Trophoblast cell (in vitro differentiated cells and primary cell): Measurements from ENCODE around the gene PDE4D.

ENCODE experiments used
- DNase-seq, 2 donors: peaks; one replicate each; pipeline ENCODE4 v3.0.0-alpha.2; 2016
- H2AFZ ChIP-seq: 2 replicates; pipeline ENCODE4 v1.6.1; 2013; ENCODE audit warnings: low read length, moderate library complexity, mild to moderate bottlenecking; ENCODE audit not compliant: insufficient read depth, poor library complexity
- H2AK5ac ChIP-seq: 2 replicates; pipeline ENCODE4 v1.6.1; 2013; ENCODE audit warnings: mild to moderate bottlenecking, low read length
- H2BK120ac ChIP-seq: 2 replicates; pipeline ENCODE4 v1.6.1; 2013; ENCODE audit warnings: low read length, mild to moderate bottlenecking, moderate library complexity; ENCODE audit not compliant: insufficient read depth, poor library complexity
- H2BK12ac ChIP-seq: 2 replicates; pipeline ENCODE4 v1.6.1; 2013; ENCODE audit warnings: mild to moderate bottlenecking, low read length, moderate library complexity
- H2BK5ac ChIP-seq: 2 replicates; pipeline ENCODE4 v1.6.1; 2013; ENCODE audit warnings: low read length, low read depth, moderate library complexity, mild to moderate bottlenecking; ENCODE audit not compliant: poor library complexity
- H3K14ac ChIP-seq: 2 replicates; pipeline ENCODE4 v1.6.1; 2013; ENCODE audit warnings: mild to moderate bottlenecking, low read length
- H3K18ac ChIP-seq: 2 replicates; pipeline ENCODE4 v1.6.1; 2013; ENCODE audit warnings: mild to moderate bottlenecking, low read length
- H3K23ac ChIP-seq: 2 replicates; pipeline ENCODE4 v1.6.1; 2013; ENCODE audit warnings: low read length
- H3K27ac ChIP-seq: 2 replicates; pipeline ENCODE4 v1.5.1; 2013; ENCODE audit warnings: low read depth, mild to moderate bottlenecking, inconsistent platforms, low read length, moderate library complexity
- H3K27me3 ChIP-seq: 2 replicates; pipeline ENCODE4 v1.6.1; 2013; ENCODE audit warnings: inconsistent platforms, mild to moderate bottlenecking, low read length, moderate library complexity; ENCODE audit not compliant: insufficient read depth
- H3K36me3 ChIP-seq, 2 experiments: 1 replicate in 1 of 2; 2 replicates in 1 of 2; pipeline ENCODE4 v1.6.1; 2013; ENCODE audit warnings: low read length in 2 of 2, mild to moderate bottlenecking in 2 of 2, moderate library complexity in 1 of 2; ENCODE audit not compliant: insufficient read depth in 2 of 2, control insufficient read depth in 1 of 2
- H3K4ac ChIP-seq: 2 replicates; pipeline ENCODE4 v1.6.1; 2013; ENCODE audit warnings: low read depth, mild to moderate bottlenecking, low read length, moderate library complexity
- H3K4me1 ChIP-seq, 2 experiments: 1 replicate in 1 of 2; 2 replicates in 1 of 2; pipeline ENCODE4 v1.6.1; 2013; ENCODE audit warnings: low read length in 2 of 2, mild to moderate bottlenecking in 2 of 2, moderate library complexity in 1 of 2; ENCODE audit not compliant: insufficient read depth in 2 of 2, control insufficient read depth in 1 of 2
- H3K4me2 ChIP-seq: 2 replicates; pipeline ENCODE4 v1.6.1; 2013; ENCODE audit warnings: inconsistent platforms, mild to moderate bottlenecking, low read length, moderate library complexity
- H3K4me3 ChIP-seq: 2 replicates; pipeline ENCODE4 v1.5.1; 2013; ENCODE audit warnings: mild to moderate bottlenecking, low read depth, low read length, inconsistent platforms
- H3K79me1 ChIP-seq: one replicate; pipeline ENCODE4 v1.6.1; 2013; ENCODE audit warnings: low read length
- H3K79me2 ChIP-seq: 2 replicates; pipeline ENCODE4 v1.6.1; 2013; ENCODE audit warnings: low read length, mild to moderate bottlenecking; ENCODE audit not compliant: control insufficient read depth, insufficient read depth, poor library complexity
- H3K9ac ChIP-seq: 2 replicates; pipeline ENCODE4 v1.6.1; 2013; ENCODE audit warnings: mild to moderate bottlenecking, low read length
- H3K9me3 ChIP-seq: 2 replicates; pipeline ENCODE4 v1.6.1; 2013; ENCODE audit warnings: low read depth, mild to moderate bottlenecking, control low read depth, inconsistent platforms, low read length; ENCODE audit not compliant: insufficient read depth
- H4K12ac ChIP-seq: 2 replicates; pipeline ENCODE4 v1.6.1; 2013; ENCODE audit warnings: low read depth, mild to moderate bottlenecking, low read length, moderate library complexity
- H4K8ac ChIP-seq: 2 replicates; pipeline ENCODE4 v1.6.1; 2013; ENCODE audit warnings: low read depth, mild to moderate bottlenecking, low read length, moderate library complexity
- H4K91ac ChIP-seq: one replicate; pipeline ENCODE4 v1.6.1; 2013; ENCODE audit warnings: low read depth, mild to moderate bottlenecking, low read length, moderate library complexity
- WGBS: extraction: QIAGEN DNeasy Blood & Tissue Kit; methylation state at CpG from one replicate; pipeline ENCODE4 v1.1.7; 2013; ENCODE audit warnings: missing lambda C conversion rate; ENCODE audit not compliant: insufficient read length, insufficient coverage; ENCODE audit errors: extremely low coverage; 5-methylcytosine and 5-hydroxymethylcytosine counted together

PDE4D gene

DNA sequence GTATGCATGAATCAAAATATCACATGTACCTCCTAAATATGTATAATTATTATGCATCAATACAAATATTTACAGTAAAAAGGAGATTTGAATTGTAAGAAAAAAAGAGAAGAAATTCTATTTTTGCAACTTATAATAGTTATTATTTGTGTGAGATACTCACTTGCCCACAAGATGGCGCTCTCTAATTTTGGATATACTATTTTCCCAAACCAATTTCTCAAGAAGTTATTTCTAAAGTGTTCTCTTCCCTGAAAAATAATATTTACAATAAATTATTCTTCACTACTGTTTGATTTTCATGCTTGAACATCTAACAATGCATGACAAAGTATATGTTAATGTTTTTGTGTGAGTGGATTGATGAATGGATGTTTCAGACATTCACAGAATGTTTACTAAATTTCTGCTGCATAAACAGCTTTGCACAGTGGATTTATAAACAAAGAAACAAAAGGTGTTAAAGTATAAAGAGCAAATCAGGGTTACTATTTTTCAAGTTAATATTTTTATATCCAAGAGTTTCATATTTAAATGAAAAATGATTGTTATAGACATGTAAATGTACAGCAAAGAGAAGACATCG is 503.4 kb downstream of the PDE4D start:
- H3K36me3 ChIP-seq: no peaks in the 10 kb centered on the region
- H3K18ac ChIP-seq: no peak overlapping the region
- no peaks in the 10 kb centered on the region for H3K27me3 ChIP-seq
- H2BK120ac ChIP-seq: no peak overlapping the region
- H3K79me1 ChIP-seq: no peaks in the 10 kb centered on the region
- H3K4me2 ChIP-seq: no peak overlapping the region
- H4K91ac ChIP-seq: no peak overlapping the region
- H3K4me3 ChIP-seq: no peak overlapping the region
- no peak overlapping the region for H3K27ac ChIP-seq
- no peak overlapping the region for H4K12ac ChIP-seq
- no peak overlapping the region for H3K14ac ChIP-seq
- no CpG with 5 or more reads among the region's 2 CpGs for WGBS
- H3K4me1 ChIP-seq: no peaks in the 10 kb centered on the region
- no peaks in the 10 kb centered on the region for H3K9me3 ChIP-seq
- H3K4ac ChIP-seq: no peak overlapping the region
- DNase-seq: peak in 1 of 2 donors; percentile 72
- no peak overlapping the region for H4K8ac ChIP-seq
- H3K9ac ChIP-seq: no peak overlapping the region
- no peak overlapping the region for H2AK5ac ChIP-seq
- H3K23ac ChIP-seq: no peak overlapping the region
- H2BK12ac ChIP-seq: no peak overlapping the region
- no peak overlapping the region for H2AFZ ChIP-seq
- no peak overlapping the region for H2BK5ac ChIP-seq
- H3K79me2 ChIP-seq: no peaks in the 10 kb centered on the region

DNA sequence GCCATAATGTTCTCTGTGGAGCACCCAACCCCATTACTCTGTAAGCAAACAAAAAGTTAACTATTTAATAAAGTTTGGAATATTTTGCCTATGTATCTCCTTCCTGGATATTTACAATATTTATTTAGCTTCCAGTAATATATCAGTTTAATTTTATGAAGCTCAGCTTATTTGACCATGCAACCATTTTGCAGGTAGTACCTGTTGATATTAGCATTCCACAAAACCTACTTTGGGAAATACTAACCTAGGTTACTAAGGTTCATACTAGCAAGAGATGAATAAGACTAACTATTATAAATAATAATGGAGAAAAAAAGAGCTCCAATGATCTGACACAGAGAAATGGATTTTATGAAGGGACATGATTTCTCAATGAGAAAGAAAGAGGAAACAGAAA is 506.4 kb downstream of the PDE4D start:
- Histone ChIP-seq H2BK12ac (no peak overlapping the region), H3K18ac (no peak overlapping the region), H2AK5ac (no peak overlapping the region), H2AFZ (no peak overlapping the region), H4K91ac (no peak overlapping the region), H3K79me2 (no peaks in the 10 kb centered on the region), H4K12ac (no peak overlapping the region), H3K79me1 (no peaks in the 10 kb centered on the region), H3K9ac (no peak overlapping the region), H3K36me3 (no peaks in the 10 kb centered on the region), H2BK120ac (no peak overlapping the region), H3K4me3 (no peak overlapping the region), H3K9me3 (no peaks in the 10 kb centered on the region), H2BK5ac (no peak overlapping the region), H3K14ac (no peak overlapping the region), H3K4me1 (no peaks in the 10 kb centered on the region), H3K27me3 (no peaks in the 10 kb centered on the region), H3K4ac (no peak overlapping the region), H3K23ac (no peak overlapping the region), H4K8ac (no peak overlapping the region), H3K27ac (no peak overlapping the region), H3K4me2 (no peak overlapping the region)
- DNase-seq: no peak

DNA sequence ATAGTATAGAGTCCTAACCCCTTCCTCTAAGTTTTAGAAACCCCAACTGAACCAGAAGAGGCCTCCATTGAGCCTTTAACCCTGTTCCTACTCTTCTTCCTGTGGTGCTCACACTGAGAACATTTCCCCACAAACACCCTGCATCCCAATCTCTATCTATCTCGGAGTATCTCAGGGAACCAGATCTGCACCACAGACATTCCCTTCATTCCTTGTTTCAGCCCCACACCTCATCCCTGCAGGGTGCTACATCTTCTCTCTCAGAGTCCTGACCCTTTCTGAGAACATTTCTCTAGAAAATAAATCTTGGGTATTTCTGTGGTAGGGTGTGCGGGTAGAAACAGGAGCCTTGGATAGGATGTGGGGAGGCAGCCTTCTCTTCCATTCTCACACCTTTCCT is 507.8 kb downstream of the PDE4D start:
- no peak overlapping the region for H3K14ac ChIP-seq
- no peaks in the 10 kb centered on the region for H3K79me2 ChIP-seq
- H3K9ac ChIP-seq: no peak overlapping the region
- H3K18ac ChIP-seq: no peak overlapping the region
- no peaks in the 10 kb centered on the region for H3K9me3 ChIP-seq
- DNase-seq: no peak
- H2AK5ac ChIP-seq: no peak overlapping the region
- no peak overlapping the region for H3K23ac ChIP-seq
- no peak overlapping the region for H4K8ac ChIP-seq
- no peaks in the 10 kb centered on the region for H3K27me3 ChIP-seq
- no peak overlapping the region for H3K4me3 ChIP-seq
- H4K91ac ChIP-seq: no peak overlapping the region
- no CpG with 5 or more reads among the region's 2 CpGs for WGBS
- H2BK5ac ChIP-seq: no peak overlapping the region
- no peak overlapping the region for H3K4me2 ChIP-seq
- H3K79me1 ChIP-seq: no peaks in the 10 kb centered on the region
- H2BK120ac ChIP-seq: no peak overlapping the region
- no peak overlapping the region for H4K12ac ChIP-seq
- H2BK12ac ChIP-seq: no peak overlapping the region
- H2AFZ ChIP-seq: no peak overlapping the region
- H3K36me3 ChIP-seq: no peaks in the 10 kb centered on the region
- H3K4ac ChIP-seq: no peak overlapping the region
- H3K4me1 ChIP-seq: no peaks in the 10 kb centered on the region
- H3K27ac ChIP-seq: no peak overlapping the region

DNA sequence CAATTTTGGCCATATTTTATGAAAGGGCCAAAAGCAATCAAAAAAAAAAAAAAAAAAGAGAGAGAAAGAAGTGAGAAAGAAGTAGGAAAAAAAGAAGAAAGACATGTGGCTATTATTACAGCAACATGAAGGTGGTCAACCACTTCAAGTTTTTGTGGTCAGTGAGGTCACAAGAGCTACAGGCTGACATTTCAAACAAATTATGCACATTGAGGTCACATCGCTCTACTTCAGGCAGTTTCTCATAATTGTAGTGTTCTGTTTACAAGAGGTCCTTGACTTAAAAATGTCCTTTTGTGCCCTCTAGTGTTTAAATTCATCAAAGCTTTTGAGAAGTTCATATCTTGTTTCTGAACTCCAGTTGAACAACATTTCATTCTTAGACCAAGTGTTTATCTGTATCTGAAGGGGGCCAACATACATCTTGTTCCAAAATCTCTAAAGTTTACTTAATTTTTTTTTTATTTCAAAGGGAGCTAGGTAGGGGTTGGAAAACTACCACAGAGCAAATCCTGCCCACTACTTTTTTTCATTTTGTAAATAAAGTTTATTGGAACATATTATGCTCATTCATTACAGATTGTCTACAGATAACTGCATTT is 513.1 kb downstream of the PDE4D start:
- no peak overlapping the region for H2AFZ ChIP-seq
- H4K12ac ChIP-seq: no peak overlapping the region
- H3K36me3 ChIP-seq: no peaks in the 10 kb centered on the region
- H2BK120ac ChIP-seq: no peak overlapping the region
- H4K8ac ChIP-seq: no peak overlapping the region
- no peaks in the 10 kb centered on the region for H3K27me3 ChIP-seq
- no peak overlapping the region for H3K4me3 ChIP-seq
- no peaks in the 10 kb centered on the region for H3K79me1 ChIP-seq
- H3K4ac ChIP-seq: no peak overlapping the region
- H3K9ac ChIP-seq: no peak overlapping the region
- no peaks in the 10 kb centered on the region for H3K9me3 ChIP-seq
- no peak overlapping the region for H2BK12ac ChIP-seq
- no peak overlapping the region for H3K27ac ChIP-seq
- H3K18ac ChIP-seq: no peak overlapping the region
- H2AK5ac ChIP-seq: no peak overlapping the region
- no peak overlapping the region for H3K4me2 ChIP-seq
- DNase-seq: peak; percentile 33 to 82
- H3K14ac ChIP-seq: no peak overlapping the region
- no peak overlapping the region for H3K23ac ChIP-seq
- no peaks in the 10 kb centered on the region for H3K79me2 ChIP-seq
- no peaks in the 10 kb centered on the region for H3K4me1 ChIP-seq
- H2BK5ac ChIP-seq: no peak overlapping the region
- no peak overlapping the region for H4K91ac ChIP-seq
- WGBS: no CpG with 5 or more reads among the region's 1 CpG
